Measurements from ENCODE around the gene LYRM7.
A peak's percentile ranks its signal among the peaks of the same experiment; 100 is the strongest.
"Not testable (repeated sequence)": the region's sequence is repeated elsewhere in the genome, so short reads cannot be mapped to it uniquely, and the experiment has no call there.

The LYRM7 gene

GRCh38 chr5:131182839-131183238, 12.1 kb downstream of the LYRM7 start:
- FAIRE-seq (no peak), DNase-seq (ENCODE audit: insufficient read length, low spot score) (no peak)
- TF ChIP-seq CTCF (IDR thresholded peaks at IDR 0.05; ENCODE audit: insufficient read depth, missing control alignments): no peak

DNA sequence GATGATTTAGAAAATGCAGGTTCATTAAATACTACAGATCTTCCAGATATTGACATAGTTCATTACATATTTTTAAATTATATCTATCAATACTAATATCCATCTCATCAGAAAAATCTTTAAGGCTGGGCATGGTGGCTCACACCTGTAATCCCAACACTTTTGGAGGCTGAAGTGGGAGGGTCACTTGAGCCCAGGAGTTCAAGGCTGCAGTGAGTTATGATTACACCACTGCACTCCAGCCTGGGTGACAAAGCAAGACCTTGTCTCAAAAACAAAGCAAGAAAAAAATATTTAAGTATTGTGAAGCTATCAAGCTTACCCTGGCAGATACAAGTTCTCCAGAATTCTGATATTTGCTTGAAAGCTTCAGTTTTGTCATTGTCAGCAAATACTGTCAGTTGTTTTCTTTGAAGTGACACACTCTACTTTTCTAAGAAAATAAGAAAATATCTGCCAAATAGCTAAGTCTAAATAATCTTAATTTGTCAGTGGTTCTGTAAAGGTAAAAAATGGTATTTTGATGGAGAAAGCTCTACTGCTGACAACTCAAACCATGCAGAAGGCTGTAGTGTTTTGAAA, 14.9 kb downstream of the LYRM7 start:
- FAIRE-seq: no peak
- TF ChIP-seq CTCF (IDR thresholded peaks at IDR 0.05; ENCODE audit: insufficient read depth, missing control alignments): no peak

DNA sequence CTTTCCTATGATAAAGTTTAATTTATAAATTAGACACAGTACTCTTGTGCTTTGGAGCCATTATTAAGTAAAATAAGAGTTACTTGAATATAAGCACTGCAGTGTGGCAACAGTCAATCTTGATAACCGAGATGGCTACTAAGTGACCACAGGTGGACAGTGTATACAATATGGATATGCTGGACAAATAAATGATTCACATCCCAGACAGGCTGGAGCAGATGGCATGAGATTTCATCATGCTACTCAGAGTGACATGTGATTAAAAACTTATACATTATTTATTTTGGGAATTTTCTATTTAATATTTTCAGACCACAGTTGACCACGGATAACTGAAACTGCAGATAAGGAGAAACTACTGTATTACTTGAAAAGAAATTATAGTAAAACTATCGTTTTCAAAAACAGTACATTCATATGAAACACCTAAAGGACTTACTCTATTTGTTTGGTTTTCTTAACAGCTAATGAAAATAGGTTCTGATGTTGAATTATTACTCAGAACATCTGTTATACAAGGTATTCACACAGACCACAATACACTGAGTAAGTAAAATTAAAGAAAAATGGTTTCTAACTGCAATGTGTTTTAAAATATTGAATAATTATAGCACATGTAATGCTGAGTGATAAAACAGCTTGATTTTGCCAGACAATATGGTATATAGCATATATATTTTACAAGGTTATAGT, 16.0 kb downstream of the LYRM7 start:
- TF ChIP-seq CTCF (IDR thresholded peaks at IDR 0.05; ENCODE audit: insufficient read depth, missing control alignments): no peak
- peak; percentile 29 for FAIRE-seq
- no peak for DNase-seq (ENCODE audit: insufficient read length, low spot score)

More for the DNA sequence above, 14.9 kb downstream of the LYRM7 start:
- DNase-seq (ENCODE audit: insufficient read length, low spot score): no peak

DNA sequence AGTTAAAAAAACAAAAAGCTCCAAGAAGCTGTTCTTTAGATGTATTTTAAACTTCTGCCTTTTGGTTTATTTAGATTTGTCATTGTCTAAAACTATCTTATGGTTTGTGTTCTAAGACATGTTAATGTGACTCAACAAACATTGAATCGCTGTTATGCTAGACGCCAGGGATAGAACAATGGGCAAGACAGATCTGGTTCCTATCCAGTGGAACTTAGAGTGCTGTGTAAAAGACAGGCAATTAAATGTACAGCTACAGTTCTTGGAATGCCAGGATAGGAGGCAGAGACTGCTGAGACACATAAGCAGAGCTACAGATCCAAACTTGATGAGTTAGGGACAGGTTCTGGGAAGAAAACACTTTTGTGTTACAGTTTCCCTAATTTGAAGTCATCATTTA, 22.4 kb downstream of the LYRM7 start:
- no peak for DNase-seq (ENCODE audit: insufficient read length, low spot score)
- TF ChIP-seq CTCF (IDR thresholded peaks at IDR 0.05; ENCODE audit: insufficient read depth, missing control alignments): no peak
- no peak for FAIRE-seq

- not testable (repeated sequence) for DNase-seq (ENCODE audit: insufficient read length, low spot score); FAIRE-seq
Measured at GRCh38 chr5:131193897-131194296, 23.2 kb downstream of the LYRM7 start.

GRCh38 chr5:131194725-131195124, 24.0 kb downstream of the LYRM7 start:
- no peak for FAIRE-seq

DNA sequence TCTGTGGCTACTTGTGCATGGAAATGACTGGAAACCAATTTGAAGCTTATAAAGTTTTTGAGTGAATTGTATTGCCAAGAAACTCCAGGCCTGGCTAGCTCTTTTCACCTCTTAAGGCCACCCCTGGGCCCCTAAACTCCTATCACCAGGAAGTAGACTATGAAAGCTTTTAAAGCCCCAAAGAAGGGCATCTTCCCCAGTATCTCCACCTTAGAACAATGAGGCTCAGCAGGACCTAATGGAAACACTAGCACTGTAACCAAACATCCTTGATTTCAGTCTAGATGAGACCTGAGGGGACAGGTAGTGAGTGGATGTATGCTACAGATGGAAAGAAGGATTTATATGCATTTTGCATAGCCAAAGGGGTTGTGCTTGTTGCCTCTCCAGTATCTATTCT, 25.0 kb downstream of the LYRM7 start:
- no peak for TF ChIP-seq CTCF (IDR thresholded peaks at IDR 0.05; ENCODE audit: insufficient read depth, missing control alignments)
- FAIRE-seq (no peak), DNase-seq (ENCODE audit: insufficient read length, low spot score) (no peak)

More at GRCh38 chr5:131194725-131195124, 24.0 kb downstream of the LYRM7 start:
- DNase-seq (ENCODE audit: insufficient read length, low spot score): no peak
- no peak for TF ChIP-seq CTCF (IDR thresholded peaks at IDR 0.05; ENCODE audit: insufficient read depth, missing control alignments)
